ENCODE data around the gene CLIP1.

DNA sequence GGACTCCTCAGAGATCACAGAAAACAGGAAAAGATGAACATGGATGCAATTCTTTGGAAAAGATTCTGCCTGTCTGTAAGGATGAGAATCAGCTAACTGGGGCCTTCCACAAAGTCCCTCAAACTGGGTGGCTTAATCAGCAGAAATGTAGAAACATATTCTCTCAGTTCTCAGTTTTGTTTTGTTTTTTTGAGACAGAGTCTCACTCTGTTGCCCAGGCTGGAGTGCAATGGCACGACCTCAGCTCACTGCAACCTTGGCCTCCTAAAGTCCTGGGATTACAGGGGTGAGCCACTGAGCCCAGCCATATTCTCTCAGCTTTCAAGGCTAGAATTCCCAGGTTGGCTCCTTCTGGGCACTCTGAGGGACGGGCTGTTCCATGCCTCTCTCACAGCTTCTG lies 38.2 kb upstream of the CLIP1 start:
- TF ChIP-seq, protein P1, sequence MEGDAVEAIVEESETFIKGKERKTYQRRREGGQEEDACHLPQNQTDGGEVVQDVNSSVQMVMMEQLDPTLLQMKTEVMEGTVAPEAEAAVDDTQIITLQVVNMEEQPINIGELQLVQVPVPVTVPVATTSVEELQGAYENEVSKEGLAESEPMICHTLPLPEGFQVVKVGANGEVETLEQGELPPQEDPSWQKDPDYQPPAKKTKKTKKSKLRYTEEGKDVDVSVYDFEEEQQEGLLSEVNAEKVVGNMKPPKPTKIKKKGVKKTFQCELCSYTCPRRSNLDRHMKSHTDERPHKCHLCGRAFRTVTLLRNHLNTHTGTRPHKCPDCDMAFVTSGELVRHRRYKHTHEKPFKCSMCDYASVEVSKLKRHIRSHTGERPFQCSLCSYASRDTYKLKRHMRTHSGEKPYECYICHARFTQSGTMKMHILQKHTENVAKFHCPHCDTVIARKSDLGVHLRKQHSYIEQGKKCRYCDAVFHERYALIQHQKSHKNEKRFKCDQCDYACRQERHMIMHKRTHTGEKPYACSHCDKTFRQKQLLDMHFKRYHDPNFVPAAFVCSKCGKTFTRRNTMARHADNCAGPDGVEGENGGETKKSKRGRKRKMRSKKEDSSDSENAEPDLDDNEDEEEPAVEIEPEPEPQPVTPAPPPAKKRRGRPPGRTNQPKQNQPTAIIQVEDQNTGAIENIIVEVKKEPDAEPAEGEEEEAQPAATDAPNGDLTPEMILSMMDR (conservative IDR thresholded peaks at IDR 0.05 in 1 of 2, IDR thresholded peaks at IDR 0.05 in 1 of 2; ENCODE audit: extremely low read depth in 1 of 2, insufficient read depth in 1 of 2, low read depth in 1 of 2, low read length in 2 of 2) = no peak
- TF ChIP-seq EZH2 (IDR thresholded peaks at IDR 0.05; ENCODE audit: borderline replicate concordance, low read length) = no peak
